Renal pelvis (tissue), 4 donors: ENCODE data around the gene LKAAEAR1. TPM values are rescaled to one million over a fixed set of nuclear protein-coding genes. Genes with fewer than 3 reads are reported as not detected.
A peak's percentile ranks its signal among the peaks of the same experiment; 100 is the strongest.

ENCODE experiments used
- DNase-seq: peaks from one replicate; pipeline ENCODE4 v3.0.0-alpha.2; 2013
- polyA plus RNA-seq, 3 donors: library from polyadenylated mRNA; unstranded; fragments of 120-200 nt; gene quantifications; one replicate each; pipeline ENCODE4 v1.2.1, GENCODE V29; 2013; ENCODE audit not compliant: insufficient read length in 3 of 3

Gene LKAAEAR1
- polyA plus RNA-seq, 3 donors = 0.36 TPM; not detected in 1

GRCh38 chr20:64051561-64052325 lies 32.5 kb downstream of the LKAAEAR1 start:
- DNase-seq = no peak

DNA sequence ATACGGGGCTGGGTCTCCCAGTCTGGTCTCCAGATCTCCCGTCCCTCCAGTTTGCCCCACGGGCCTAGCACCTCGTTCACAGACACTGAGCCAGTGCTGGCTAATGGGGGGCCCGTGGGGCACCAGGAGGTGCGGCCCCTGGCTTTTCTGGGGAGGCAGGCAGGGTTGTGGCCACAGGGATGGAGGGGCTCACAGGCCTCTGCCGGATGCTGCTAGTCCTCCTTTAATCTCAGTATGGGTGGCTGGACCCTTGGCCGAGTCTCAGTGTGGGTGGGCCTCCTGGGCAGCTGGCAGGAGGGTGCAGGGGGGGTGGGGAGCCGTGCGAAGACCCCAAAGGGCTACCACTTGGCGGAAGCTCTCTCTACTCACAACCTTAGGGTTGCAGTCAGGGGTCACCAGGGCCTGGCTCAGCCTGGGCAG lies 33.2 kb downstream of the LKAAEAR1 start:
- DNase-seq = no peak

GRCh38 chr20:64050261-64051032 lies 33.8 kb downstream of the LKAAEAR1 start:
- DNase-seq = no peak

DNA sequence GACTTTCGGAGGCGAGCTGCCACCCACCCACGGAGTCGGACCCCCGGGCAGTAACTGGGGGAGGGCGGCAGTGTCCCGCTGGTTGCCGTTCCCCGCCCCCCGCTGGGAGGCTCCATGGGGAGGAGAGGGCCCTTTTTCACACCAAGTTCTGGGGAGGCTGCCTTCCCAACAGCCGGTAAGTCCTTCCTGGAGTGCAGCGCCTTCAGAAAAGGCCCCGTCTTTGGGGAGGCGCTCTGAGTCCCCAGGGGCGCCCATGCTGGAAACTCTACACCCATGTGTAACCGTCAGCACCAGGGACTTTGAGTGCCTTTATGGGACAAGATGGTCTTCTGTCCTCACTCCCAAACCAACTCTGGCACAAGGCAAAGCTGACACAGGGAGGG lies 34.3 kb downstream of the LKAAEAR1 start:
- no peak for DNase-seq

DNA sequence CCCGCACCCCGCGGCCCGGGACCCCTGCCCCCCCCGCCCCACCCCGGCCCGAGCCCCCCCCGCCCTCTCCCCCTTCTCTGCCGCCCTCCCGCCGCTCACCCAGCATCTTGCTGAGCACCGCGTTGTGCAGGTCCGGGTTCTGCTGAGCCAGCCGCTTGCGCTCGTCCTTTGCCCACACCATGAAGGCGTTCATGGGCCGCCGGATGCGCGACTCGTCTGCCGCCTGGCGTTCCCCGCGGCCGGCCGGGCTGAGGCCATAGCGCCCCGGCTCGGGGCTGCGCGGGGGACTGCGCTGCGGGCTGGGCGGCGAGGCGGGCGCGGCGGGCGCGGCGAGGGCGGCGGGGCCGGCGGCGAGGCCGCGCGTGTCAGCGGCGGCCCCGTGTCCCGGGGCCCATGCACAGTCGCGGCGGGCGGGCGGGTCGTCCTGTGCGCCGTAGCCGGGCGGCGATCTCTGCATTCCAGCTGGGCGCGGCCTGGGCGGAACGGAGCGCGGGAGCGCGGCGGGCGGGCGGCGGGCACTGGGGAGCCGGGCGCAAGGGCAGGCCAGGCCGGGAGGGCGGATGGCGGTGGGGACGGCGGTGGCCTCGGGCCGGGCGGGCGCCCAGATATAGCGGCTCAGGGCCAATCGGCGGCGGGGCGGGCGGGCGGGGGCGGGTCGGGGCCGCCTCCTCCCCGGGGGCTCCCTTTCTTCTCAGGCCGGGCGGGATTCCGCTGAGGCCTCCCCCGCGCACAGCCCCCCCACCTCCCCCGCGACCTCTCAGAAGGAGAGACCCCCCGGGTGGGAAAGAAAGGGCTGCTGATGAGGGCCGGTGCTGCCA lies 34.9 kb downstream of the LKAAEAR1 start, which contains the start of gene SOX18:
Gene SOX18 (minus strand): TSS at position 580 of the 818 bp plus-strand sequence. CDS start 123 bp downstream, at position 457.
- no peak for DNase-seq

DNA sequence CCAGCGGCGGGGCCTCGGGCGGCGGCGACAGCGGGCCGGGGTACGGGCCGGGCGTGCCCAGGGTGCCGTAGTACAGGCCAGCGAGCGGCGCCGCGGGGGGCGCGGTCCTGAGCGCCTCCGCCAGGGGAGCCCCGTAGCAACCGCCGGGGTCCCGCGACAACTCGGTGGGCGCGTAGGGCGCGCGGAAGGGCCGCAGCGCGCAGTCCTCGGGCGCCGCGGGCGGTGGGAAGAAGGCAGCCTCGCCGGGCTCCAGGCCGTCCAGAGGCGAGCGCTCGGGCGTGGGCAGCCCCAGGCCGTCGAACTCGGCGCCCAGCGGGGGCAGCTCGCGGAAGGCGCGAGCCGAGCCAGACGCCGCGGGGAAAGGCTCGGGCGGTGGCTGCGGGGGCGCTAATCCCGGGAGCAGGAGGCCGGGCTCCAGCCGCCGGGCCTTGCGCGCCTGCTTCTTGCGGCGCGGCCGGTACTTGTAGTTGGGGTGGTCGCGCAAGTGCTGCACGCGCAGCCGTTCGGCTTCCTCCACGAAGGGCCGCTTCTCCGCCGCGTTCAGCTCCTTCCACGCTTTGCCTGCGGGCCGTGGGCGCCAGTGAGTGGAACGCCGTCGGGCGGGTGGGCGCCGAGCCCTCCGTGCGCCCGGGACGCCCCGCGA lies 35.7 kb downstream of the LKAAEAR1 start:
- no peak for DNase-seq

- DNase-seq = no peak
These were observed 36.2 kb downstream of the LKAAEAR1 start for GRCh38 chr20:64047968-64048401.

- DNase-seq = no peak
These were observed 37.2 kb downstream of the LKAAEAR1 start for GRCh38 chr20:64047046-64047389.

- no peak for DNase-seq
These were observed 38.7 kb downstream of the LKAAEAR1 start for GRCh38 chr20:64045346-64046011.

DNA sequence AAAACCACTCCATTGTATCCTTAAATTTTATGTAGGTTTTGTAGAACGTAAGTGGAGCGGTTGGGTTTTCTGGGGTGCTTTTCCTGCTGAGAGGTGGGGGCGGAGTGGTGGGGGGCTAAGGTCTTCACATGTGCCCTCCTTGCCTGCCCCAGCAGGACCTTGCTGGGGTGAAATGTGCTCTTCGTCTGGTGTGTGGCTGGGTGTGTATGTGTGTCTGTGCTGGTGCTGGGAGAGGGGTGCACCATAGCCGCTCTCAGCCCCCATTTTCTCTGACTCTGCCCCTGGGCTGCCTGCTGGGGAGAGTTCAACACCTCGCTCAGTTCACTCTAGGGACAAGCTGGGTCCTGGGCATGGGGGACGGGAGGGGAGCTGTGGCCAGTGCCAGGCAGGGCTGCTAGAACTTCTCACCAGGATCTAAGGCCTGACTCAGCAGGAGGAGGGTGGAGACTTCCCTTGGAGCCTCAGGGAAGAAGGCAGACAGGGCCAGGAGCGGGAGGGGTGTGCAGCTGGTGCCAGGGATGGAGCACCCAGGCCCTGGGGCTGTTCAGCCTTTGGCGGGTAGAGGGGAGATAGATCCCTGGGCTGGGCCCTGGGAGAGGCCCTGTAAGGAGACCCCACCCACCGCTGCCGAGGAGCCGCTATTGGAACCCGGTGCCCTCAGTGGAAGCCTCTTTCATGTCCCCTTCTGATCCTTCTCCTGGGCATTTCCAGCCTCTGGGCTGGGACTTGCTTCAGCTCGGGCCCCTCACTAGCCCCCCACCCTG lies 39.5 kb downstream of the LKAAEAR1 start:
- no peak for DNase-seq

DNA sequence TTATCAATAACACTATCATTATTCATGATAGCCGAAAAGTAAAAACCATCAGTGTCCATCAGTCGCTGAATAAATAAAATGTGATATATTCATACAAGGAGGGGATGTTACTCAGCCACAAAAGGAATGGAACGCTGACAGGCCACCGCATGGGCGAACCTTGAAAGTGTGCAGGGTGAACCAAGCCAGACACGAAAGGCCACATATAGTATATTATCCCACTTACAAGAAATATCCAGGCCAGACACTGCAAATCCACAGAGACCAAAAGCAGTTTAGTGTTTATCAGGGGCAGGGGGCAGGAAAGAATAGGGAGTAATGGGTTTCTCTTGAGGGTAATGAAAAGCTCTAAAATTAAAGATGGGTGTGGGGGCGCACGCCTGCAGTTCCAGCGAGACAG lies 40.4 kb downstream of the LKAAEAR1 start:
- DNase-seq = no peak

GRCh38 chr20:64042054-64042781 lies 42.0 kb downstream of the LKAAEAR1 start:
- DNase-seq = no peak

- no peak for DNase-seq
These were observed 42.5 kb downstream of the LKAAEAR1 start for GRCh38 chr20:64041781-64042053.

- DNase-seq = no peak
These were observed 43.0 kb downstream of the LKAAEAR1 start for GRCh38 chr20:64041040-64041780.

DNA sequence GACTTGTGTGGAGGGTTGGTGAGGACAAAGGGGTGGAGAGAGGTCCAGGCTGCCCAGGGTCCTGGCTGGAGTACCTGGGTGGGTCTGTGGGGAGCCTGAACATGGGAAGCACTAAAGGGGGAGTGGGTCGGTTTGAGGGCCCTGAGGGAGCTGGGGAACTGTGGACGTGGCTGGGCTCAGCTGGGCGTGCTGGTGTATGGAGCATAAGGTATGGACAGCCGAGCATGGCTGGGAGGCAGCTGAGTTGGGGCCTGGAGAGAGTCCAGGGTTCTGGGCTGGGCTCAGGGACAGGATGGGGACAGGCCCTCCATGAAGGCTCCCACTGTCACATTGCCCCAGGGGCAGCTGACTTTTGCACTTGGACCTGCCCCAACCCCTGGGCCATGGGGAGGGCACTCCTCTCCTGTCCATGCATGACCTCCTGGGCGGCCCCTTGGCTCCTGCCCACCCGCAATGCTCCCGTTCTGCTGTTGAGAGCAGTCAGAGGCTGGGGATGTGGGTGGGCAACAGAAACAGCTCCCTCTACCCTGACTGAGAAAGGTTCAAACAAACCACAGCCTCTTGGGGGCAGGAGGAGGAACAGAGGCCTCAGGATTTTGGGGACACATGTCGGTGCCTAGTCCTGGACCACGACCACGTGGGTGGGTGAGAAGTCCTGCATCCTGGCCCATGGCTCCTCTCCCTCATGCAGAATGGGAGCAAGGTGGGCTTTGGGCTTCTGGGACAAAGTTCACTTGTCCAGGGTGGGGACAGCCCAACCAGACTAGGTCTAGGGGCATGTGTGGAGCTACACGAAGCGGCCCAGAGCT lies 43.8 kb downstream of the LKAAEAR1 start:
- DNase-seq = no peak

GRCh38 chr20:64039293-64040160 lies 44.7 kb downstream of the LKAAEAR1 start:
- no peak for DNase-seq

GRCh38 chr20:64038565-64039292 lies 45.5 kb downstream of the LKAAEAR1 start:
- DNase-seq = peak; percentile 75
